ENCODE data around the gene GYS1. TPM values are rescaled to one million over a fixed set of nuclear protein-coding genes. Genes with fewer than 3 reads are reported as not detected.

GYS1 gene
- total RNA-seq, 6 experiments from 2014 or later: 4.7 to 12.5 (median 8.9) TPM

DNA sequence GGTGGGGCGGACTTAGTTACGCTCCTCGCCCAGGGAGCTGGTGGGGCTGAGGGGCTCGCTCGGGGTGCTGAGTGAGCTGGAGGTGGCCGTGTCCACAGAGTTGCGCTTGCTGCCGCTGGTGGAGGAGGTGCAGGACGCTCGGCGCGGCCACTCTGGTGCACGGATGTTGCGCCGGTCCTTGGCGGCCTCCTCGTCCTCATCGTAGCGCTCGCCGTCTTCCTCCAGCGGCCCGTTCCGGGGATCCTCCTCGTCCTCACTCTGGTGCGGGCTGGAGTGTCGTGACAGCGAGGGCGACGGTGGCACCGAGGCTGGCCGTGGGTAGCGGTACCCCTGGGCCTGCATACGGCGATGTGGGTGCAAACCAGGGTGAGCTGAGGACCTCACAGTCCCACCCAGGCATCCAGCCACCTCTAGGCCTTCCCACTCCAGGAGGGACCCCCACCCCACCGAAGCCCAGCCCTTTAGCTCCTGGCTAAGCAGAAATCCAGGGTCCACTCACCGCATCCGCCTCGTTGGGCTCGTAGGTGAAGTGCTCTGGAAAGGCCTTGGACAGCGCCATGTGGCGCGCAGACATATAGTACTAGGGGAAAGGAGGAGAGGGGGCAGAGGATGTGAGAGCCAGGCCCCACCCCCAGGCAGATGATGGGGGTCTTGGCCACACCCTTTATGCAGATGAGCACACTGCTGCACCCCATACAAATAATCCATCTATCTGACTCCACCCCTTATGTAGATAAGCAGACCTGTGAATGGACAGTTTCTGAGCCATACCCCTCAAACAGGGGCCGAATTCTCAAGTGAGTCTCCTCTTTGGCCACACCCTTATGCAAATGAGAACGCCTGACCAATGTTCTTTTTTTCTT lies 23.6 kb downstream of the GYS1 start:
- Histone ChIP-seq H3K4me3 (no peak overlapping the region), H3K27me3 (no peaks in the 10 kb centered on the region), H3K9me3 (no peaks in the 10 kb centered on the region), H3K4me1 (peaks cover 0 to 11% (median 0%) of the 10 kb centered on the region in 4 donors), H3K36me3 (peaks cover 0 to 48% (median 5%) of the 10 kb centered on the region in 4 donors), H3K27ac (peak overlapping the region in 1 of 3 donors; percentile 99)
- intact Hi-C loops (cut with DNase I): loop anchor here in 1 of 2 donors (10.0 kb wide), 1 partner anchor 65 kb away; the partner anchor contains the start of gene NUCB1
- peak in 1 of 3 donors; percentile 43 for DNase-seq
- 86% methylated on average over 12 of the region's 45 CpGs for WGBS (ENCODE audit: insufficient coverage, low coverage, low lambda C conversion rate, missing lambda C conversion rate)
- TF ChIP-seq CTCF (IDR thresholded peaks at IDR 0.05) (no peak), POLR2A (IDR thresholded peaks at IDR 0.05) (peak; percentile 4)
- ATAC-seq: no peak

GRCh38 chr19:48968813-48969218 lies 24.3 kb downstream of the GYS1 start:
- Histone ChIP-seq H3K27me3 (no peaks in the 10 kb centered on the region), H3K9me3 (no peaks in the 10 kb centered on the region), H3K4me3 (no peak overlapping the region), H3K27ac (peak overlapping the region; percentile 2 to 99 (median 97)), H3K4me1 (peaks cover 0 to 11% (median 0%) of the 10 kb centered on the region in 4 donors), H3K36me3 (peaks cover 0 to 41% (median 2%) of the 10 kb centered on the region in 4 donors)
- 60% methylated on average over 1 of the region's 15 CpGs for WGBS (ENCODE audit: insufficient coverage, low coverage, low lambda C conversion rate, missing lambda C conversion rate)
- ATAC-seq (no peak), DNase-seq (peak; percentile 42 to 78 (median 74))
- intact Hi-C loops (cut with DNase I): loop anchor here in 1 of 2 donors (10.0 kb wide), 1 partner anchor 64 kb away; the partner anchor contains the start of gene NUCB1
- TF ChIP-seq POLR2A (IDR thresholded peaks at IDR 0.05): no peak
- TF ChIP-seq CTCF (IDR thresholded peaks at IDR 0.05): no peak

- Histone ChIP-seq H3K4me1 (peaks cover 0 to 11% (median 0%) of the 10 kb centered on the region in 4 donors), H3K9me3 (no peaks in the 10 kb centered on the region), H3K4me3 (no peak overlapping the region), H3K36me3 (peaks cover 0 to 35% (median 1%) of the 10 kb centered on the region in 4 donors), H3K27ac (peak overlapping the region; percentile 2 to 99 (median 97)), H3K27me3 (no peaks in the 10 kb centered on the region)
- ATAC-seq (peak in 1 of 4 donors; percentile 0), DNase-seq (peak in 1 of 3 donors; percentile 64)
- TF ChIP-seq POLR2A (IDR thresholded peaks at IDR 0.05) (no peak), CTCF (IDR thresholded peaks at IDR 0.05) (no peak)
- 13% methylated on average over 4 of the region's 4 CpGs for WGBS (ENCODE audit: insufficient coverage, low coverage, low lambda C conversion rate, missing lambda C conversion rate)
- intact Hi-C loops (cut with DNase I): loop anchor here in 1 of 2 donors (10.0 kb wide), 1 partner anchor 63 kb away; the partner anchor contains the start of gene NUCB1
These were observed 24.9 kb downstream of the GYS1 start for GRCh38 chr19:48968179-48968661.

GRCh38 chr19:48967346-48968178 lies 25.5 kb downstream of the GYS1 start:
- H3K27me3 ChIP-seq: no peaks in the 10 kb centered on the region
- DNase-seq (peak; percentile 66 to 85 (median 76)), ATAC-seq (peak; percentile 0 to 23 (median 9))
- H3K9me3 ChIP-seq: no peaks in the 10 kb centered on the region
- intact Hi-C loops (cut with DNase I): loop anchor here in 1 of 2 donors (10.0 kb wide), 1 partner anchor 63 kb away; the partner anchor contains the start of gene NUCB1
- TF ChIP-seq POLR2A (IDR thresholded peaks at IDR 0.05) (peak; percentile 31), CTCF (IDR thresholded peaks at IDR 0.05) (no peak)
- H3K4me1 ChIP-seq: peaks cover 0 to 11% (median 0%) of the 10 kb centered on the region in 4 donors
- peaks cover 0 to 28% (median 1%) of the 10 kb centered on the region in 4 donors for H3K36me3 ChIP-seq
- WGBS (ENCODE audit: insufficient coverage, low coverage, low lambda C conversion rate, missing lambda C conversion rate): 27% methylated on average over 10 of the region's 14 CpGs
- peak overlapping the region; percentile 93 to 99 (median 97) for H3K27ac ChIP-seq
- peak overlapping the region; percentile 84 to 97 (median 87) for H3K4me3 ChIP-seq
